Hepatocyte (in vitro differentiated cells): Measurements from ENCODE around the gene MBD5. TPM values are rescaled to one million over a fixed set of nuclear protein-coding genes. Genes with fewer than 3 reads are reported as not detected.

Source experiments
- DNase-seq: peaks from one replicate; pipeline ENCODE4 v3.0.0-alpha.2; 2016; ENCODE audit warnings: low spot score
- H2AFZ ChIP-seq: fragments of 200-600 bp; sonication (generic); 2 replicates; pipeline ENCODE4 v1.6.0; 2016; ENCODE audit warnings: antibody characterized with exemption, mild to moderate bottlenecking
- H3K27ac ChIP-seq: fragments of 200-600 bp; sonication (generic); 2 replicates; pipeline ENCODE4 v1.5.1; 2016; ENCODE audit warnings: mild to moderate bottlenecking
- H3K27me3 ChIP-seq: fragments of 200-600 bp; sonication (generic); 2 replicates; pipeline ENCODE4 v1.6.1; 2016
- H3K36me3 ChIP-seq: fragments of 200-600 bp; sonication (generic); replicated peaks from 2 replicates; pipeline ENCODE4 v1.5.1; 2016; ENCODE audit warnings: low read depth; ENCODE audit not compliant: insufficient read depth
- H3K4me1 ChIP-seq: fragments of 200-600 bp; sonication (generic); 2 replicates; pipeline ENCODE4 v1.5.1; 2016; ENCODE audit warnings: mild to moderate bottlenecking, moderate library complexity; ENCODE audit not compliant: insufficient read depth
- H3K4me2 ChIP-seq: fragments of 200-600 bp; sonication (generic); 2 replicates; pipeline ENCODE4 v1.6.0; 2016
- H3K4me3 ChIP-seq: fragments of 200-600 bp; sonication (generic); 2 replicates; pipeline ENCODE4 v1.5.1; 2016; ENCODE audit warnings: mild to moderate bottlenecking
- H3K79me2 ChIP-seq: fragments of 200-600 bp; sonication (generic); 2 replicates; pipeline ENCODE4 v1.6.0; 2017; ENCODE audit warnings: mild to moderate bottlenecking
- H3K9me2 ChIP-seq: fragments of 200-600 bp; sonication (generic); replicated peaks from 2 replicates; pipeline ENCODE4 v1.6.0; 2017; ENCODE audit warnings: mild to moderate bottlenecking; ENCODE audit not compliant: insufficient read depth
- H3K9me3 ChIP-seq: fragments of 200-600 bp; sonication (generic); 2 replicates; pipeline ENCODE4 v1.5.1; 2016; ENCODE audit warnings: low read depth, mild to moderate bottlenecking
- H4K20me1 ChIP-seq: fragments of 200-600 bp; sonication (generic); 2 replicates; pipeline ENCODE4 v1.6.0; 2016; ENCODE audit warnings: mild to moderate bottlenecking; ENCODE audit not compliant: insufficient read depth, poor library complexity, severe bottlenecking
- EZH2 ChIP-seq: fragments of 200-600 bp; sonication (generic); IDR thresholded peaks from 2 replicates; pipeline ENCODE4 v1.6.1; 2016; ENCODE audit warnings: antibody characterized with exemption, mild to moderate bottlenecking, borderline replicate concordance
- EZH2phosphoT487 ChIP-seq: fragments of 200-600 bp; sonication (generic); IDR thresholded peaks from one replicate; pipeline ENCODE4 v1.6.1; 2018; ENCODE audit warnings: antibody characterized with exemption, mild to moderate bottlenecking, low read depth, moderate library complexity; ENCODE audit not compliant: unreplicated experiment, severe bottlenecking
- WGBS: methylation state at CpG from one replicate; pipeline ENCODE4 v1.1.6; 2016; ENCODE audit warnings: low lambda C conversion rate; ENCODE audit errors: missing lambda C conversion rate; 5-methylcytosine and 5-hydroxymethylcytosine counted together
- polyA plus RNA-seq: library from polyadenylated mRNA; unstranded; fragments of >200 nt; fragmentation: Nextera tagmentation; extraction: Ambion mirVana; gene quantifications from 2 replicates; pipeline ENCODE4 v1.2.1, GENCODE V29; 2016
- total RNA-seq: library from RNA; depleted of rRNA; stranded (reverse); fragments of >200 nt; gene quantifications from 2 replicates; pipeline ENCODE4 v1.2.3, GENCODE V29; 2014
- TF ChIP-seq, protein P1 (sequence below): fragments of 200-600 bp; sonication (generic); IDR thresholded peaks from 2 replicates; pipeline ENCODE4 v1.5.1; 2016; ENCODE audit warnings: antibody characterized with exemption, mild to moderate bottlenecking; ENCODE audit not compliant: poor library complexity

MBD5 gene
- total and polyA plus RNA-seq, 2 experiments from 2014 or later = 20.9 to 36.2 TPM

- Histone ChIP-seq H3K4me3 (no peak overlapping the region), H3K27me3 (no peaks in the 10 kb centered on the region), H4K20me1 (no peaks in the 10 kb centered on the region), H3K36me3 (no peaks in the 10 kb centered on the region), H3K9me2 (no peaks in the 10 kb centered on the region), H3K27ac (peak overlapping the region; percentile 24), H3K9me3 (no peaks in the 10 kb centered on the region), H3K4me2 (peak overlapping the region; percentile 74), H3K4me1 (no peaks in the 10 kb centered on the region), H3K79me2 (no peaks in the 10 kb centered on the region), H2AFZ (peak overlapping the region; percentile 75)
- DNase-seq = no peak
- TF ChIP-seq EZH2 (no peak), EZH2phosphoT487 (no peak)
- TF ChIP-seq, protein P1, sequence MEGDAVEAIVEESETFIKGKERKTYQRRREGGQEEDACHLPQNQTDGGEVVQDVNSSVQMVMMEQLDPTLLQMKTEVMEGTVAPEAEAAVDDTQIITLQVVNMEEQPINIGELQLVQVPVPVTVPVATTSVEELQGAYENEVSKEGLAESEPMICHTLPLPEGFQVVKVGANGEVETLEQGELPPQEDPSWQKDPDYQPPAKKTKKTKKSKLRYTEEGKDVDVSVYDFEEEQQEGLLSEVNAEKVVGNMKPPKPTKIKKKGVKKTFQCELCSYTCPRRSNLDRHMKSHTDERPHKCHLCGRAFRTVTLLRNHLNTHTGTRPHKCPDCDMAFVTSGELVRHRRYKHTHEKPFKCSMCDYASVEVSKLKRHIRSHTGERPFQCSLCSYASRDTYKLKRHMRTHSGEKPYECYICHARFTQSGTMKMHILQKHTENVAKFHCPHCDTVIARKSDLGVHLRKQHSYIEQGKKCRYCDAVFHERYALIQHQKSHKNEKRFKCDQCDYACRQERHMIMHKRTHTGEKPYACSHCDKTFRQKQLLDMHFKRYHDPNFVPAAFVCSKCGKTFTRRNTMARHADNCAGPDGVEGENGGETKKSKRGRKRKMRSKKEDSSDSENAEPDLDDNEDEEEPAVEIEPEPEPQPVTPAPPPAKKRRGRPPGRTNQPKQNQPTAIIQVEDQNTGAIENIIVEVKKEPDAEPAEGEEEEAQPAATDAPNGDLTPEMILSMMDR = no peak
- WGBS = 66% methylated on average over 3 of the region's 3 CpGs
Observed at GRCh38 chr2:148508878-148509287, 488.0 kb downstream of the MBD5 start.

- peak; percentile 90 for DNase-seq
- Histone ChIP-seq H3K36me3 (no peaks in the 10 kb centered on the region), H2AFZ (peak overlapping the region; percentile 75), H3K9me3 (no peaks in the 10 kb centered on the region), H3K4me3 (no peak overlapping the region), H3K9me2 (no peaks in the 10 kb centered on the region), H4K20me1 (no peaks in the 10 kb centered on the region), H3K4me2 (peak overlapping the region; percentile 74), H3K4me1 (no peaks in the 10 kb centered on the region), H3K79me2 (no peaks in the 10 kb centered on the region), H3K27me3 (no peaks in the 10 kb centered on the region), H3K27ac (peak overlapping the region; percentile 24)
- 13% methylated on average over 14 of the region's 14 CpGs for WGBS
- TF ChIP-seq EZH2 = no peak
- TF ChIP-seq, protein P1 = peak; percentile 87
- no peak for TF ChIP-seq EZH2phosphoT487
Observed at GRCh38 chr2:148509288-148509902, 488.5 kb downstream of the MBD5 start.

- H3K36me3 ChIP-seq = no peaks in the 10 kb centered on the region
- H3K4me2 ChIP-seq = no peak overlapping the region
- H3K4me3 ChIP-seq = no peak overlapping the region
- H3K9me3 ChIP-seq = no peaks in the 10 kb centered on the region
- DNase-seq = no peak
- 94% methylated on average over 3 of the region's 3 CpGs for WGBS
- no peaks in the 10 kb centered on the region for H3K79me2 ChIP-seq
- no peaks in the 10 kb centered on the region for H3K4me1 ChIP-seq
- H4K20me1 ChIP-seq = no peaks in the 10 kb centered on the region
- TF ChIP-seq, protein P1 = no peak
- no peak overlapping the region for H2AFZ ChIP-seq
- no peak overlapping the region for H3K27ac ChIP-seq
- H3K9me2 ChIP-seq = no peaks in the 10 kb centered on the region
- no peaks in the 10 kb centered on the region for H3K27me3 ChIP-seq
Observed at GRCh38 chr2:148511883-148512282, 491.0 kb downstream of the MBD5 start.
